GM18502 (cell line): Measurements from ENCODE around the gene RASGEF1C.

Source experiments
- ATAC-seq: cut with Tn5 transposase; IDR thresholded peaks from one replicate; pipeline ENCODE4 v1.9.1; 2021; ENCODE audit warnings: mild to moderate bottlenecking; ENCODE audit not compliant: unreplicated experiment, poor library complexity

Gene RASGEF1C

GRCh38 chr5:180209137-180209581 is at the start of gene RASGEF1C:
Gene RASGEF1C (minus strand): TSS chr5:180209211. CDS start chr5:180138052, 71,159 bp downstream.
- ATAC-seq = peak; percentile 70

GRCh38 chr5:180253036-180253824 is 44.2 kb upstream of the RASGEF1C start:
- ATAC-seq = no peak

DNA sequence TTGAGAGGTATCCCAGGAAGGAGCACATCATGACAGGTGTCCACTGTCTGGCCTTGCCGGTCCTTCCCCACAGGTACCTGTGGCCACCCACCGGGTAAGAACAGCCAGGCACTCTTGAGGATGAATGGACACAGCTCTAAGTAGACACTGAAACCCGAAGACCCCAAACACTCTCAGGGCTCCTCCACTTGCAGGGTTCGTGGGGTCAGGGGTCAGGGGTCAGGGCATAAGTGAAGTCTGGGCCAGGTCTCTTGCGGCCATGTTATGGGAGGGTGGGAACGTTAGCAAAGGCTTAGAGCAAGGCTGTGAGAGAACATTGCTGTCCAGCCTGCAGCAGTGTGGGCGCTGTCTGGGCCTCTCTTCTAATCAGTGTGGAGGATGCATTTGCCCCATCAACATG is 42.9 kb upstream of the RASGEF1C start:
- no peak for ATAC-seq

DNA sequence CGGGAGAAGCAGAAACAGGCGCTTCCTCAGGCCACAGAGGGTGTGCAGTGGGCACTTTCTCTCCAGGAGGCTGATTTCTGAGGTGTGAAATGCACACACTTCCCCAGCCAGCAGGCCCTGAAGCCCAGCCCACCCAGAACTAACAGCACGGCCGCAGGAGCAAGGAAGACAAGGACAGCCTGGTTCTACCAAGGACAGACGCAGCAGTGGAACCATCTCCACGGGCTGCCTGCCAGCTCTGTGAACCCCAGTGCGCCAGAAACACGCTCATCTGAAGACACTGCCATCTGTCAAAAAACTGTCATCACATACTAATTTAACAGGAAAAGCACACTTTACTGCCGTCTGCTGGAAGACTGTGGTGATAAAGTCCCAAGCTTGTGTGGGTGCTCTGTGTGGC is 42.1 kb upstream of the RASGEF1C start:
- ATAC-seq = no peak

DNA sequence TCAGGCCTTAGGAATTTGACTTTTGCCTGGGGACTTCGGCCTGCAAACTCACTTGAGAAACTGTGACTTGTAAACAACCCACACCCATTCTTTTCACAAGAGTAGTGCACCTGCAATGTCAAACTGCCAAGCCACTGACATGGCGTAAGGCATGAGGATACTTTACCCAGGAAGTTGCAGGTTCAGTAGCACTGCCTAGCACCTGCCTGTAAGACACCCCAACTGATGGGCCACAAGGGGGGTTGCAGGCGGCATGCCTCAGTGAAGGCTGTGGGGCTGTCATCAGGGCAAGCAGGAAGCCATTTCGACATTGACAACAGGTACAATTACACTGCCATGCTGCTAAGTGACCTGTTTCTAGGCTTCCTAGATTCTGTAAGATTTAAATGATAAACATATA is 41.3 kb upstream of the RASGEF1C start:
- ATAC-seq = no peak

DNA sequence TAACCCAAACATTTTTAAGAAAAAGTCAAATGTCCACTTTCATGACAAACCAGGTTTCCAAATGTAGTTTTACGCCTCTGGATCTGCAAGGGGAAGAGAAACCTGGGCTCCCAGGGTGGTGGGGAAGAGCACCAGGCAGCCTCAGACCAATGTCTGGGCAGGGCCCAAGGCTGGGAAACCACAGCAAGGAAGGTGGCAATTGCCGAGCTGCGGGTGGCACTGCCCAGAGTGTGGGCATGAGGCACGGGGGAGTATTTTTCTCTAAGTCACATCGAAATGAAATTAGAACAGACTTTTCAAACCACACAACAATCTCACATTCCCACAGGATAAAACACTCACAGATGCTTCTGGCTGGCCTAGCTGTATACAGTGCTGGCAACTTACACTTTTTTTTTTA is 32.6 kb upstream of the RASGEF1C start:
- ATAC-seq = no peak

GRCh38 chr5:180238631-180239030 is 29.6 kb upstream of the RASGEF1C start:
- no peak for ATAC-seq

DNA sequence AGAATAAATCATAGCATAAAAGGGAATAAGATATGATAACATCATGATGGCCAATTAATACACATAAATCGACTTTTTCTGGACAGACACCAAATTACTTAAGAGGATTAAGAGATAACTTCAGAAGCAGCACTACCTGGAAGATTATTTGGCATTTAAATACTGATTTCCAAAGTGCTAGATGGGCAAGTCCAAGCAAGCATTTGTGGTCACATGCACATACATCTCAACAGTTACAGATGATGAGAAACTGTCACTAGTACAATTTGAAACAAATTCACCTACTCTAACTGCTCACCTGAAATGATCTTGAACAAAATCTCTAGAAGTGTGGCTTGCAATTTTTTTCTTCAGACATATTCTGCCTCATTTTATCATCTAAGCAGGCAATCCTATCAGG is 26.8 kb upstream of the RASGEF1C start:
- no peak for ATAC-seq

DNA sequence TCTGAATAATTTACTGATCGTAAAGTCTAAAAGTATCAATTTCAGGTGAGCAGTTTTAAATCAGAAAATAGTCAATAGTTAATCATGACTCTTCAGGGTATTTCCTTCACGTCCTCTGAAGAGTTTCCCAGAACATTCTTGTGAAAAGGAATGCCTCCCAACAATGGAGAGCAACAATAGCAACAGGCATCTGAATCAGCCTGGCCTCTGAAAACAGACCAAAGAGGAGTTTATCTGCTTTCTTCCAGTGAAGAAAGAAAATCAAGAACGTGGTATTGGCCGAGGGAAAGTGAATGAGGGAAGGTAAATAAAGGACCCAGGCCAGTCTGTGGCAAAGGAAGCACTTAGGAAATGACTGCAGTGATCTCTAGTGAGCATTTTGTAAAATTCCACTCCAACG is 26.1 kb upstream of the RASGEF1C start:
- no peak for ATAC-seq

GRCh38 chr5:180234271-180234670 is 25.3 kb upstream of the RASGEF1C start:
- no peak for ATAC-seq

DNA sequence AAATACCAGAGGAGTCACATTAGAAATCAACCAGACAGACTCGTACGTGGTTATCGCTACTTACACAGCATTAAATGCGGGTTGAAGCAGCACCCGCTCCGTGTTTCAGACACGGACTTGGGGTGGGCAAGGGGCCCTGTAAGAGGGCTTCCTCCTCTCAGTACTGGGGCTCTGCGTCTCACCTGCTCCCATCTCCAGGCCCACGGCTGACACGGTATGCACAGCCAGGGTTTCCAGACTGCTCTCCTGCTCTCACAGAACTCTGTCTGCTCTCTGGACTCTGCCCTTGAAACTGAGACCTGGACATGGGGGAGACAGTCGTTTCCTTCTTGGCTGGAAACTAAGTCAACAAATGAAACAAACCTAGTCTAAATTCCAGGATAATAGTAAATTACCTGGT is 24.7 kb upstream of the RASGEF1C start:
- no peak for ATAC-seq

GRCh38 chr5:180230017-180230416 is 21.0 kb upstream of the RASGEF1C start:
- no peak for ATAC-seq

- no peak for ATAC-seq
Measured at GRCh38 chr5:180222056-180222455, 13.0 kb upstream of the RASGEF1C start.

DNA sequence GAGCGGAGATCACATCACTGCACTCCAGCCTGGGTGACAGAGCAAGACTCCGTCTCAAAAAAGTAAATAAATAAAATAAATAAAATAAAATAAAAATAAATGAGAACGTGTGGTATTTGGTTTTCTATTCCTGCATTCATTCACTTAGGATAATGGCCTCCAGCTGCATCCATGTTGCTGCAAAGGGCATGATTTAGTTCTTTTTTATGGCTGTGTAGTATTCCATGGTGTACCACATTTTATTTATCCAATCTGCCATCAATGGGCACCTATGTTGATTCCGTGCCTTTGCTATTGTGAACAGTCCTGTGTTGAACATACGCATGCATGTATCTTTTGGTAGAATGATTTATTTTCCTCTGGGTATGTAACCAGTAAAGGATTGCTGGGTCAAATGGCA is 8.8 kb upstream of the RASGEF1C start:
- no peak for ATAC-seq

DNA sequence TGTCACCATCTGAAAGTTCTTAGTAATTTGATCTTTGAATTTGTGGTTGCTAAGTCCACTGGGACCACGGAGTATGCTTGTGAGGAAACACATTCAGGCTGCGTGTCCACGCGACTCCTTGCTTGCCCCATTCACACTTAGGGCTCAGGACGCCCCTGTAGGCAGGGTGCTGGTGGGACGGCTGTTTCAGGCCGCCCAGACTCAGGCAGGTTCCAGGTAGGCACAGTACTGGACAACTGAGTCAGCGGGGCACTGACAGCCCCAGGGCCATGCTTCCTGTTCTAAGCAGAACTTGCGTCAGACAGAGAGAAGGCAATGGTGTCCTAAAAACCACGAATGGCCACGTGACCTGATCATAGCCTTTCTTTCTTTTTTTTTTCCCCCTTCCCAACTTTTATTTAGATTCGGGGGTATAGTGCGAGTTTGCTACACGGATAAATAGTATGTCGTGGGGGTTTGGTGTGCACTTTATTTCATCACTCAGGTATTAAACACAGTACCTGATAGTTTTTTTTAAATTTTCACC is 7.7 kb upstream of the RASGEF1C start:
- ATAC-seq = no peak

GRCh38 chr5:180215783-180216630 is 7.0 kb upstream of the RASGEF1C start:
- ATAC-seq = no peak

DNA sequence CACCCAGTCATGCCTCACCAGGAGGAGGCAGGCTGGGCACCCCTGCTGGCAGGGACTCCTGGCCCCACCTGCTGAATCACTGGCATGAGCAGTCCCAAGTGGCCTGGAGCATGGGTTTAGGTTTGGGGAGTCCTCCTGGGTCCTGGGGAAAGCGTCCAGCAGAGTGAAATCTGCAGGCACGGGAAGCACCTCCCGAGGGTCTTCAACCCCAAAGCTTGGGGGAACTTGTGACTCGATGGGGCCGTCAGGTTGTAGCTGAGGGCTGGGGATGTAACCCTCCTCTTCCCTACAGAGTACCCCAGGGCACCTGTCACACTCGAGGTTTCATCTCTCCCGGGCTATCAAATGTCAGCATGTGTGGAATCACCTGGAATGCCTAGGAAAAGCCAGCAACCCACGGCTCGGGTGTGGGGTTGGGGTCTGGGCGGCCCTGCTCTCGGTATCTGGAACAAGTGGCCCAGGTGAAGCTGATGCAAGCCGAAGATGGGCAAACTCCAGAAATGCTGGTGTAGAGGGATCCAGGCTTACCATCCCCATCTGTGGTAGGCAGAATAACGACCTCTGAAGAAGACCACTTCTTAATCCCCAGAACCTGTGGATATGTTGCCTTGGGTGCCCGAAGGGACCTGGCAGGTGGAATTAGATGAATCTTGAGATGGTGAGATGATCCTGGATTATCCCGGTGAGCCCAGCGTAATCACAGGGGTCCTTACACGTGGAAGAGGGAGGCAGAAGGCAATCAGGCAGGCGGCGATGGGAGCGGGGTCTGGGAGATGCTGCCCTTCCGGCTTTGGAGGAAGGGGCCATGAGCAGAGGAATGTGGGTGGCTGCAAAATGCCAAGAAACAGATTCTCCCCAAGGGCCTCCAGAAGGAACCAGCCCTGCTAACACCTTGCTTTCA is 6.1 kb upstream of the RASGEF1C start:
- ATAC-seq = no peak

DNA sequence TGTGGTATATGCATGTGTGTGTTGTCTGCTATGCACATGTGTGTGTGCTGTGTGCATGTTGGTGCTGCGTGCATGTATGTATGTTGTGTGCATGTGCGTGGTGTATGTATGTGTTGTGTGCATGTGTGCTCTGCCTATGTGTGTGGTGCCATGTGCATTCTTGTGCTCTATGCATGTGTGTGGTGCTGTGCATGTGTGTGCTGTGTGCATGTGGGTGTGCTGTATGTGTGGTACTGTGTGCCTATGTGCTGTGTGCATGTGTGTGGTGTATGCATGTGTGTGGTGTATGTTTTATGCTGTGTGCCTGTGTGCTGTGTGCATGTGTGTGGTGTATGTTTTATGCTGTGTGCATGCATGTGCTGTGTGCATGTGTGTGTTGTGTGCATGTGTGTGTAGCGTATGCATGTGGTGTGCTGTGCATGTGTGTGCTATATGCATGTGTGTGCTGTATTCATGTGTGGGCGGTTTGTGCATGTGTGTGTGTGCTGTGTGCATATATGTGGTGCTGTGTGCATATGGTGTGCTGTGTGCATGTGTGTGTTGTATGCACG is 4.7 kb upstream of the RASGEF1C start:
- ATAC-seq = no peak

DNA sequence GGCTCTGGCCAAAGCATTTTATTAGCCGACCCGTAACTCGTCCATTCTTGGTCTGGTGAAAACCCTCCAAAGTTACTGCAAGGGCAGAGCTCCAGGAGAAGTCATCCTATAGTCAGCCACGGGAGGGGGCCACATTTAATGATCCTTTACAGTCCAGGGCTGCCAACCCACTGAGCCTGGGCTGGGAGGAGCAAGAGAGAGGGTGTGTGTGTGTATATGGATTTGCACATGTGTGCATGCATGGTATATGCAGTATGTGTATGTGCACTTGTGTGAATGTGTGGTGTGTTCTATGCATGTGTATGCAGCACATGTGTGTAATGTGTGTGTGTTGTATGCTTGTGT is 4.2 kb upstream of the RASGEF1C start:
- no peak for ATAC-seq
